HFFc6 (cell line): Measurements from ENCODE around the gene EEF2K. TPM values are rescaled to one million over a fixed set of nuclear protein-coding genes. Genes with fewer than 3 reads are reported as not detected.

Source experiments
- DNase-seq: peaks from one replicate; pipeline ENCODE4 v3.0.0-alpha.2; 2018
- H3K27ac Mint-ChIP-seq: 2 replicates; pipeline ENCODE4 v1.8.0; 2020; ENCODE audit warnings: mild to moderate bottlenecking, mixed read lengths
- H3K27me3 Mint-ChIP-seq: 2 replicates; pipeline ENCODE4 v1.8.0; 2021; ENCODE audit warnings: mild to moderate bottlenecking, moderate library complexity, mixed read lengths; ENCODE audit not compliant: insufficient read depth
- H3K36me3 Mint-ChIP-seq: 2 replicates; pipeline ENCODE4 v1.8.0; 2021; ENCODE audit warnings: low read depth, mixed read lengths
- H3K4me1 Mint-ChIP-seq: 2 replicates; pipeline ENCODE4 v1.8.0; 2020; ENCODE audit warnings: low read depth, mixed read lengths
- H3K4me3 Mint-ChIP-seq: 2 replicates; pipeline ENCODE4 v1.8.0; 2020; ENCODE audit warnings: mild to moderate bottlenecking, moderate library complexity, mixed read lengths
- H3K9me3 Mint-ChIP-seq: 2 replicates; pipeline ENCODE4 v1.8.0; 2020; ENCODE audit warnings: mild to moderate bottlenecking, mixed read lengths
- CTCF ChIP-seq: fragments of 200-600 bp; sonication (generic); IDR thresholded peaks from 2 replicates; pipeline ENCODE4 v1.5.0; 2021; ENCODE audit warnings: antibody characterized with exemption, mild to moderate bottlenecking
- total RNA-seq, 6 experiments: library from RNA; stranded (reverse); fragmentation: NEBNext Ultra II Directional; extraction: Animal tissue kit (Norgen Biotek cat#: 25700); gene quantifications; 2 replicates in 1 of 6; 3 replicates in 5 of 6; pipeline ENCODE4 v1.2.3, GENCODE V29; 2021

The EEF2K gene
- total RNA-seq, 6 experiments from 2014 or later: 21.5 to 26.6 (median 23.5) TPM

DNA sequence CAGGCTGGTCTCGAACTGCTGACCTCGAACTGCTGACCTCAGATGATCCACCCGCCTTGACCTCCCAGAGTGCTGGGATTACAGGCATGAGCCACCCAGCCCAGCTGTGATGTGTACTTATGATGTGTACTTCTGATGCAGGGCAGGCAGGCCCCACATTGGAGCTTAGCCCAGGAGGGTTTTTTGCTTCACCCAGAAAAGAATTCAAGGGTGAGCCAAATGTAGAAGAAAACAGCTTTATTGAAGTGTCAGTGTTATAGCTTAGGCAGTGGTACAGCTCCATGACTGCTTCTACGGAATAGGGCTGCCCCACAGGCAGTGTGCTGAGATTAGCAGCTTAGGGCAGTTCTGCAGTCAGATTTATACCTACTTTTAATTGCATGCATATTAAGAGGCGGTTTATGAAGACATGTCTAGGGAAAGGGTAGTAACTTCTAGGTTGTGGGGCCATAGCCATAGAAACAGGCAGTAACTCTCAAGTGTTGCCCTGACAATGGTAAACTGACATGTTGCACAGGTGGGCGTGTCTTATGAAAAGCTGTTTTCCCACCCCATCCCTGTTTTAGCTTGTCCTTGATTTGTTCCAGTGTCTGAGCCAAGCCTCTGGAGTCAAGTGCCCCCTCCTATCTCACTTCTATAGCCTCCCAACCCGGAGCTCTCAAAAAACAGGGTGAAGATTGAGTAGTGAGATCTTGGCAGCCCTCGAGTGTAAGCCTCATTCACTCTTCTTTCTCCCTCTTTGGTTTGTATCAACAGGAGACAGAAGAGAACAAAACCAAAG is 67.0 kb downstream of the EEF2K start:
- Mint-ChIP-seq H3K27ac (no peak overlapping the region), H3K4me3 (no peak overlapping the region), H3K9me3 (no peaks in the 10 kb centered on the region), H3K27me3 (peaks cover 3% of the 10 kb centered on the region), H3K36me3 (peaks cover 26% of the 10 kb centered on the region), H3K4me1 (no peaks in the 10 kb centered on the region)
- no peak for TF ChIP-seq CTCF
- DNase-seq: no peak

- no peak for TF ChIP-seq CTCF
- Mint-ChIP-seq H3K36me3 (peaks cover 22% of the 10 kb centered on the region), H3K27ac (no peak overlapping the region), H3K4me3 (no peak overlapping the region), H3K27me3 (peaks cover 3% of the 10 kb centered on the region), H3K4me1 (no peaks in the 10 kb centered on the region), H3K9me3 (no peaks in the 10 kb centered on the region)
- DNase-seq: no peak
These were observed 68.8 kb downstream of the EEF2K start for GRCh38 chr16:22274916-22275315.

GRCh38 chr16:22278441-22279230 is 72.6 kb downstream of the EEF2K start:
- H3K4me3 Mint-ChIP-seq: no peak overlapping the region
- peaks cover 24% of the 10 kb centered on the region for H3K36me3 Mint-ChIP-seq
- no peaks in the 10 kb centered on the region for H3K9me3 Mint-ChIP-seq
- no peak overlapping the region for H3K27ac Mint-ChIP-seq
- TF ChIP-seq CTCF: no peak
- no peaks in the 10 kb centered on the region for H3K4me1 Mint-ChIP-seq
- no peak for DNase-seq
- no peaks in the 10 kb centered on the region; the same call in 1 of the 2 replicates for H3K27me3 Mint-ChIP-seq

DNA sequence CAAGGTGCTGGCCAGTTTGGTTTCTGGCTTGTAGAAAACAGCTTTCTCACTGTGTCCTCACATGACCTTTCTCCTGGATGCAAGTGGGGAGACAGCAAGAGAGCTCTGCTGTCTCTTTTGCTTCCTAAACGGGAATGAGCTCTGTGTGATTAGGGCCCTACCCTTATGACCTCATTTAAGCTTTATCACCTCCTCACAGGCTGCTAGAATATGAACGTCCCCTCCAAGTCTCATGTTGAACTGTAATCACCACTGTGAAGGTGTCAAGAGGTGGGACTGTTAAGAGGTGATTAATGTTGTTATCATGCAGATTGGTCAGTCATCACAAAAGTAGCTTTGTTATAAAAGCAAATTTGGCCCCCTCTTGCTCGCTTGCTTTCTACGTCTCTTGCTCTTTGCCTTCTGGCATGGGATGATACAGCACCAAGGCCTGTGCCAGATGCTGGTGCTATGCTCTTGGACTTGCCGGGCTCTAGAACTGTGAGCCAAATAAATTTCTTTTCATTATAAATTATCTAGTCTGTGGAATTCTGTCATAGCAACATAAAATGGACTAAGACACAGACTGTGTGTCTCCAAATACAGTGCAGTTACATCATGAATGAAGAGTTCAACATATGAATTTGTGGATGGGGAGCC is 76.3 kb downstream of the EEF2K start:
- no peak for TF ChIP-seq CTCF
- Mint-ChIP-seq H3K4me3 (no peak overlapping the region), H3K9me3 (no peaks in the 10 kb centered on the region), H3K27ac (no peak overlapping the region), H3K36me3 (peaks cover 36% of the 10 kb centered on the region), H3K27me3 (no peaks in the 10 kb centered on the region), H3K4me1 (peaks cover 6% of the 10 kb centered on the region; the same call in 1 of the 2 replicates)
- DNase-seq: no peak

DNA sequence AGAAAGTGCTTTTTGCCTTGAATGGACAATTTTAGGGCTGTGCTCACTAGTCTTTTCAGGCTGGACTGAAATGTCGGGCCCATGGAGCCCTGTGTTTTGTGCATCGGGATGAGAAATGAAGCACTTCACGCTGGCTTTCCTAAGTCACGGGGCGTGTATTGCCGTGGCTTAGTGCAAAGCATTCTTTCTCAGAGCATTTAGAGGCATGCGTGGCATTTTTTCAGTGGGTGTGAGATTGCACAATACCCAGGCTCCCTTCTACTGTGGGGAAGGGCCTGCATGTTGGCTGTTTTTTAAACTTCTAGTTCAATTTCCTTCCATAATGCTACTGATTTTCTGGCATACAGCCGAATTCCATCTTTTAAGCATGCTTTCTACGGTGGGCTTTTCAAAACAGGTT is 78.6 kb downstream of the EEF2K start:
- no peaks in the 10 kb centered on the region for H3K9me3 Mint-ChIP-seq
- TF ChIP-seq CTCF: no peak
- H3K27me3 Mint-ChIP-seq: 0 out of 2 replicates have a peak, but pooled peaks cover 2% of the 10 kb centered on the region
- DNase-seq: no peak
- peaks cover 6% of the 10 kb centered on the region; the same call in 1 of the 2 replicates for H3K4me1 Mint-ChIP-seq
- H3K36me3 Mint-ChIP-seq: peaks cover 33% of the 10 kb centered on the region
- H3K27ac Mint-ChIP-seq: no peak overlapping the region
- no peak overlapping the region for H3K4me3 Mint-ChIP-seq
